Mesendoderm (in vitro differentiated cells): ENCODE measurements around the gene KIF2A.

Experiments
- DNase-seq: peaks from one replicate; pipeline ENCODE4 v3.0.0; 2013
- H2AK5ac ChIP-seq: 2 replicates; pipeline ENCODE4 v1.6.1; 2013; ENCODE audit warnings: low read length, inconsistent platforms
- H2BK120ac ChIP-seq: 2 replicates; pipeline ENCODE4 v1.6.1; 2013; ENCODE audit warnings: low read depth, mild to moderate bottlenecking, low read length, moderate library complexity, mixed read lengths
- H2BK15ac ChIP-seq: replicated peaks from 2 replicates; pipeline ENCODE4 v1.6.1; 2013; ENCODE audit warnings: low read depth, mild to moderate bottlenecking, moderate library complexity
- H2BK5ac ChIP-seq: 2 replicates; pipeline ENCODE4 v1.6.1; 2013; ENCODE audit warnings: low read length, inconsistent platforms
- H3K18ac ChIP-seq: 2 replicates; pipeline ENCODE4 v1.6.1; 2013; ENCODE audit warnings: mild to moderate bottlenecking, low read length, mixed read lengths
- H3K23ac ChIP-seq: one replicate; pipeline ENCODE4 v1.6.1; 2013; ENCODE audit warnings: low read length
- H3K27ac ChIP-seq: 2 replicates; pipeline ENCODE4 v1.5.1; 2013; ENCODE audit warnings: low read depth, mild to moderate bottlenecking, inconsistent platforms, low read length, moderate library complexity
- H3K27me3 ChIP-seq: 2 replicates; pipeline ENCODE4 v1.6.1; 2013; ENCODE audit warnings: low read length, control low read depth, mild to moderate bottlenecking, inconsistent platforms; ENCODE audit not compliant: insufficient read depth, poor library complexity
- H3K36me3 ChIP-seq: 2 replicates; pipeline ENCODE4 v1.6.1; 2013; ENCODE audit warnings: low read length, inconsistent platforms; ENCODE audit not compliant: control insufficient read depth, insufficient read depth
- H3K4ac ChIP-seq: one replicate; pipeline ENCODE4 v1.6.1; 2013; ENCODE audit warnings: low read depth, mild to moderate bottlenecking, low read length, moderate library complexity
- H3K4me1 ChIP-seq: 2 replicates; pipeline ENCODE4 v1.6.1; 2013; ENCODE audit warnings: low read depth, low read length, inconsistent platforms; ENCODE audit not compliant: control insufficient read depth
- H3K4me2 ChIP-seq: 2 replicates; pipeline ENCODE4 v1.6.1; 2013; ENCODE audit warnings: low read length
- H3K4me3 ChIP-seq: 2 replicates; pipeline ENCODE4 v1.5.1; 2013; ENCODE audit warnings: mild to moderate bottlenecking, low read length
- H3K56ac ChIP-seq: one replicate; pipeline ENCODE4 v1.6.1; 2013; ENCODE audit warnings: low read length
- H3K79me1 ChIP-seq: 2 replicates; pipeline ENCODE4 v1.6.1; 2013; ENCODE audit warnings: low read length, inconsistent platforms
- H3K79me2 ChIP-seq: 2 replicates; pipeline ENCODE4 v1.6.1; 2013; ENCODE audit warnings: mild to moderate bottlenecking, low read length; ENCODE audit not compliant: control insufficient read depth, insufficient read depth
- H3K9ac ChIP-seq: 2 replicates; pipeline ENCODE4 v1.6.1; 2013; ENCODE audit warnings: low read length, inconsistent platforms
- H4K5ac ChIP-seq: one replicate; pipeline ENCODE4 v1.6.1; 2013; ENCODE audit warnings: low read length
- H4K8ac ChIP-seq: one replicate; pipeline ENCODE4 v1.6.1; 2013; ENCODE audit warnings: low read depth, mild to moderate bottlenecking, control low read depth, low read length, moderate library complexity
- WGBS: extraction: QIAGEN DNeasy Blood & Tissue Kit; methylation state at CpG from one replicate; pipeline ENCODE4 v1.1.7; 2013; ENCODE audit warnings: low lambda C conversion rate, missing lambda C conversion rate; ENCODE audit not compliant: insufficient coverage; ENCODE audit errors: extremely low coverage; 5-methylcytosine and 5-hydroxymethylcytosine counted together

The KIF2A gene

GRCh38 chr5:62431735-62432620 is 126.0 kb downstream of the KIF2A start:
- H3K4me2 ChIP-seq, result no peak overlapping the region
- no peak overlapping the region for H3K18ac ChIP-seq
- H3K23ac ChIP-seq, result no peak overlapping the region
- no peak overlapping the region for H2BK120ac ChIP-seq
- H2BK15ac ChIP-seq, result no peak overlapping the region
- no peak overlapping the region for H3K4ac ChIP-seq
- no peak overlapping the region for H3K56ac ChIP-seq
- H3K4me3 ChIP-seq, result no peak overlapping the region
- WGBS, result no CpG with 5 or more reads among the region's 11 CpGs
- no peaks in the 10 kb centered on the region for H3K36me3 ChIP-seq
- H3K27me3 ChIP-seq, result no peaks in the 10 kb centered on the region
- no peak overlapping the region for H3K9ac ChIP-seq
- H3K4me1 ChIP-seq, result no peaks in the 10 kb centered on the region
- peaks cover 44% of the 10 kb centered on the region for H3K79me2 ChIP-seq
- peaks cover 8% of the 10 kb centered on the region for H3K79me1 ChIP-seq
- H3K27ac ChIP-seq, result no peak overlapping the region
- H2AK5ac ChIP-seq, result no peak overlapping the region
- no peak overlapping the region for H2BK5ac ChIP-seq
- no peak for DNase-seq
- no peak overlapping the region for H4K8ac ChIP-seq
- no peak overlapping the region for H4K5ac ChIP-seq

GRCh38 chr5:62432621-62433064 is 126.6 kb downstream of the KIF2A start:
- peaks cover 10% of the 10 kb centered on the region for H3K79me1 ChIP-seq
- DNase-seq, result no peak
- H3K4me1 ChIP-seq, result no peaks in the 10 kb centered on the region

More at GRCh38 chr5:62432621-62433064, 126.6 kb downstream of the KIF2A start:
- no peak overlapping the region for H2BK120ac ChIP-seq
- no peak overlapping the region for H3K4me2 ChIP-seq
- peaks cover 38% of the 10 kb centered on the region for H3K79me2 ChIP-seq
- no peak overlapping the region for H3K18ac ChIP-seq
- H2BK15ac ChIP-seq, result no peak overlapping the region
- H3K56ac ChIP-seq, result no peak overlapping the region
- WGBS, result no CpG with 5 or more reads among the region's 5 CpGs
- no peak overlapping the region for H3K4me3 ChIP-seq
- no peak overlapping the region for H3K27ac ChIP-seq
- H3K27me3 ChIP-seq, result no peaks in the 10 kb centered on the region
- no peak overlapping the region for H2BK5ac ChIP-seq
- H3K36me3 ChIP-seq, result no peaks in the 10 kb centered on the region
- no peak overlapping the region for H4K5ac ChIP-seq
- no peak overlapping the region for H3K9ac ChIP-seq
- no peak overlapping the region for H2AK5ac ChIP-seq
- H3K4ac ChIP-seq, result no peak overlapping the region
- no peak overlapping the region for H4K8ac ChIP-seq
- no peak overlapping the region for H3K23ac ChIP-seq
